Raji (cell line): Measurements from ENCODE around the gene CREB3L2.

Source experiments
- POLR2A ChIP-seq: IDR thresholded peaks from 2 replicates; pipeline ENCODE4 v1.6.1; 2011; ENCODE audit warnings: low read depth, low read length, control low read depth; ENCODE audit not compliant: insufficient read depth

CREB3L2 gene

GRCh38 chr7:137966641-137967142 is 35.2 kb downstream of the CREB3L2 start:
- TF ChIP-seq POLR2A = no peak

- TF ChIP-seq POLR2A = no peak
Measured at GRCh38 chr7:137965942-137966640, 35.8 kb downstream of the CREB3L2 start.

GRCh38 chr7:137964824-137965545 is 36.9 kb downstream of the CREB3L2 start:
- no peak for TF ChIP-seq POLR2A

GRCh38 chr7:137962875-137963507 is 38.9 kb downstream of the CREB3L2 start:
- TF ChIP-seq POLR2A = no peak

- no peak for TF ChIP-seq POLR2A
Measured at GRCh38 chr7:137962491-137962874, 39.4 kb downstream of the CREB3L2 start.

DNA sequence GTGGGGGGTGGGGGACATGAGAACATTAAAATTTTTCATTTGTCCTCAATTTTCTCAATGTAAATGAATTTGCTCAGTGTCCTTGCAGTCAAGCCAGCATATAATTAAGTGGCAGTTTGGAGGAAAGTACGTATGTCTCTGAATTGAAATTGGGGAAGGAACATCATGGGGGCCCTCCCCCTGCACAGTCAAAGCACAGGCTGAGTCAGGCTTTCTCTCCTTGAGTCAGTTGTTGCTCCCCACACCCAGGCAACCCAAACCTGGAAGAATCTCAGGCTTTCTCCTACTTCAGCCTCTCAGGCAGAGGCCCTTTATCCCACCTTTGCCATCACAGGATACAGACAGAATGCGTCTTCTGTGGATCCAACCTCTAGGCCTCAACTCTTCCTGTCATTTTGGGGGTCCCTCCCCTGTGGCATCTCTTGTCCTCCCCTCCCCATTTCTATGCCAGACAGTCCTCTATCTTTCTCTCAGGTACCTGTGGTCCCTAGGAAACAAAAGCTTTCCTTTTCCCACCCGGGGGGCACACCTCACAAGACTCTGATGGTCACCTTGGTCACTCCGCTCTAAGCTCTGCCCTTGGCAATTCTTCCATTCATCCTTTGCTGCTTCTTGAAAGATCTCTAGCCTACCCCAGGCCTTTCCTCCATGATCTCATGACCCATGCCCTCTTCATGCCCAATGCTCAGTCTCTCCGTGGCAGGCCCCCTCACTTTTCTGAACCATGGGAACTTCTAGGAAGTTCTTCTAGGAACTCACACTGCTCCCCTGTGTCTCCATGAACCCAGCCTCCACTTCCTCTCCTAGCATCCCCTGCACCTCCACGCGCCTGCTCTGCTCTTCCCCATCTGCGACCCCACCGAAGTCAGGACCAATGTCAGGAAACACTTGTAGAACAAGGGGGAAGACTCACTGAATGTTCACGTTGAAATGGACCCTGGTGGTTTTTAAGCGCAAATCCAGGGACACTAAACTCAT is 40.4 kb downstream of the CREB3L2 start:
- no peak for TF ChIP-seq POLR2A

DNA sequence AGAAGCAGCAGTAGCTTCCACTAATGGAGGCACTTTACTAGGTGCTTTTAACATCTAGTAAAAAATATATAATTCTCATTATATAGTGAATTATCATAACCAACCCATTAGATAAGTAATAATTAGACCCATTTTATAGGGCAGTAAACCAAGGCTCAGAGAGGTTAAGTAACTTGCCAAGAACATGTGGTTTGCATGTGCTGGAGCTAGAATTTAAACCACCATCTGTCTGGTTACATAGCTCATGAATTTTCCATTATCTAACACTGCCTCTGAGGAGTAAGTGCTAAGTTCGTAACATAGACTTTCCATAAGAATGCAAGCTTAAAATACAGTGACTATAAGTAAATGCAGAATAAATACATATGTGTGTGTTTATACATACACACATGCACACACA is 41.9 kb downstream of the CREB3L2 start:
- no peak for TF ChIP-seq POLR2A

- TF ChIP-seq POLR2A = no peak
Measured at GRCh38 chr7:137958470-137959431, 43.1 kb downstream of the CREB3L2 start.

DNA sequence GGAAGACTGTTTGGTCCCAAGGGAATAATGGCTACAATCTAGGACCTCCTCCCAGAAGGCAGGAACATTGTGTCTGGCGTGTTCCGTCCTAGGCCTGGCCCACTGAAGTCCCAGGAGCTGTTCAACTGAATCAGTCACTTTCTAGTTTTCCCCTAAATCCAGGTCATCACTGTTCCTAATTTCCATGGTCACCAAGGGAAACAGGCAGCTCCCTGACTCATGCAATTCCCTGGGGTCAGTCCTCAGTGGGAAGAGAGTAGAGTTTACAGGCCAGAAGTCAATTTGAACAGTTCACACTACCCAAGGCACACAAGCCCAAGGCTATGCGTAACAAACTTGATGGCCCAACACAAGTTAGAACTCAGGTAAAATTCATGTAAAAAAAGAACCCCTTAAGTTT is 44.0 kb downstream of the CREB3L2 start:
- TF ChIP-seq POLR2A = no peak

DNA sequence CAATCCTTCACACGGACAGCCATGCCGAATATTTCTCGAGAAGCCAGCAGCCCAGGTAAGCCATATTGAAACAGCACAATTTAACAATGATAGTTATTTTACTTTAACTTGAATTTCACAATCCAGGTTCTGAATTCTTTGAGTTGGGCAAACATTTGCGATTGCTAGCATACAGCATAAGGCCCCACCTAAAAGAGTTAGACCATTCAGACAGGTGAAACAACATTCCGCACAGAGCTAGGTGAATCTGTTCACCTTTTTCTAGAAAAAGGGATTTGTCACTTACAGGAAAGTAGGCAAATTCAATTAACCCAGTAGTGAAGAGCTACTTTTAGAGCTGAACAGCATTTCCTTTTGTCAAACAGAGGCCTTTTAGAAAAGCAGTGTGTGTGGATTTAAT is 45.3 kb downstream of the CREB3L2 start:
- TF ChIP-seq POLR2A = no peak

DNA sequence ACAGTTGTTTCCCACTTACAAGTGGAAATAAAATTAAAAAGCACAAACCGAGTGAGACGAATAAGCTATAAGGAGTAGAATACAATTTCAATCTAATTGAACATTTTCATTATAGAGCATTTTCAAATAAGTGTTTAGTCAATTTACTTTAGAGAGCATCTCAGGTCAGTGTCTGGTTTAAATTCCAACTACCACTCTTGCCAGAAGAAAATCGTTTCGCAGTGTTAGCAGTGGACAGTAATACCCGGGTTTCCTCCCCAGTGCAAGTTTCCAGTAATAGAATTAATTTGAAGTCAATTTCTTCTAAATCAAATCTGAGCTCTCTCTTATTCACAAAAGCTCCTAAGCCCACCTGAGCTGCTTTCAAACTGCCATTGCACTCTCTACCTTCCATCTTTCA is 45.7 kb downstream of the CREB3L2 start:
- no peak for TF ChIP-seq POLR2A

GRCh38 chr7:137954614-137955013 is 47.3 kb downstream of the CREB3L2 start:
- TF ChIP-seq POLR2A = no peak

DNA sequence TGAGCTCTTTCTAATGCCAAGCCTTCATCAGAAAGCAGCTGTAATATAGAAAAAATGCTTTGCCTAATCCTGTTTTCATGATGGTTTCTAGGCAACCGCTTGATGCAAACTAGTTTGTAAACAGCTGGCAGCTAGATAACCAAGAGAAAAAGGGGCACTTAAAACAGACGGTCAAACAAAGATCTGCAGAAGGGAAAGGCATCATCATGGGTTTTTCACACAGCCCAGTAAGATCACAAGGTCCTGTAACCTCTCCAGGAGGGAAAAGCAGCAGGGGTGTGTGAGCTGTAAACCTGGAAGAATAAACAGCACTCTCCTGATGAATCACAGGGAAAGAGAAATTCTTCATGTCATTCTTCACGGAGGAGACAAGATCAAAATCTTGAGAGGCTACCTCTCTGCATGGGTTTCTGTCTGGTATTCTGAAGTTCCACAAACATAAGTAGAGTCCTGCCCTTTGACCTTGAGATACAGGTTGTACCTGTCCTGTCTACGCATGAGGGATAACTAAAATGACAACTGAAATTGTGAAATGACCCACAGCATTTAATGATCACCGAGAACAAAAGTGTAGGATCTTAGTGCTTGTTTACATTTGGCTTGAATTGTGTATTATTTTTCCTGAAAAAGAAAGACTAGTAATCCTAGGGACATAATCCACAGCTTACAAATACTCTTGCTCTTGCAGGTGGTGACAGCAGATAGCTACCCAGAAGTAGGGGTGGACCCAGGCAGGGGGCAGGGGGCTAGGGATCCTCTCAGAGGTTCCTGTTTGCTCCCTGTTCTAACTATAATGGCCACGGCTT is 48.0 kb downstream of the CREB3L2 start:
- no peak for TF ChIP-seq POLR2A

DNA sequence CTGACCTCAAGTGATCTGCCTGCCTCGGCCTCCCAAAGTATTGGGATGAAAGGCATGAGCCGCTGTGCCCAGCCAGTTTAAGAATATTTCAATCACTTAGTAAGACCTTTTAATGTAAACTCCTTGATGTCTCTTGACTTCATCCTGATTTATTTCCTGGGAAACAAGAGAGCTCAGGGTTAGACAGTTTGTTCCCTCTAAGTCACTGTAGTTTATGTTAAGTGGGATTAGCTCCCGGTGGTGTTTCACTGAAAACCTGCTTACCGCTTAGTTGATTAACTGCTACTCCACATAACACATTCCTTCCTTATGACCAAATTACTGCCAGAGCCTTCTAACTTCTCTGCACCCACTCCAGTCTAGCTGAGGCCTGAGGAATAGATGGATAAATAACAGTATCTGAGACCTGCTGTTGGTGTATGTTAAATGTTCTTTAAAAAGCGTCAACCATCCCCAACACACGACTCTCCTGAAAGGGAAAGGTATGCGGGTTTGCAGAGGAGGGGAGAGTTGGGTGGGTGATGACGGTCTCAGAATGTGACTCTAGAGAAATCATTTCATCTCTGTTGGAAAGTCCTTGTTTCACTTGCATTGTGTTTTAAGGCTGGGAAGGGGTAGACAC is 48.7 kb downstream of the CREB3L2 start:
- TF ChIP-seq POLR2A = no peak
